Endothelial cell of umbilical vein (primary cell): ENCODE measurements around the gene PRX.

ENCODE experiments used
- CTCF ChIP-seq, 2 donors: IDR thresholded peaks; 1 replicate in 1 of 2; 2 replicates in 1 of 2; pipeline ENCODE4 v1.5.1; 2011; ENCODE audit warnings: low read length in 2 of 2, mild to moderate bottlenecking in 2 of 2, moderate library complexity in 2 of 2, control low read depth in 1 of 2, inconsistent platforms in 1 of 2, low read depth in 1 of 2; ENCODE audit not compliant: insufficient read depth in 1 of 2; ENCODE audit errors: extremely low read depth in 1 of 2
- EZH2 ChIP-seq: IDR thresholded peaks from 2 replicates; pipeline ENCODE4 v1.6.1; 2012; ENCODE audit warnings: borderline replicate concordance, low read depth, mild to moderate bottlenecking, moderate library complexity, low read length, inconsistent platforms; ENCODE audit not compliant: severe bottlenecking
- GATA2 ChIP-seq: IDR thresholded peaks from 2 replicates; pipeline ENCODE4 v1.7.0; 2011; ENCODE audit warnings: low read depth, mild to moderate bottlenecking, moderate library complexity, mixed read lengths, low read length; ENCODE audit not compliant: insufficient read length, insufficient read depth
- JUN ChIP-seq: IDR thresholded peaks from 2 replicates; pipeline ENCODE4 v1.6.1; 2011; ENCODE audit warnings: borderline replicate concordance, low read depth; ENCODE audit not compliant: insufficient read length, insufficient read depth
- MAX ChIP-seq: IDR thresholded peaks from 2 replicates; pipeline ENCODE4 v1.6.1; 2011; ENCODE audit not compliant: insufficient read depth, insufficient read length
- MYC ChIP-seq: IDR thresholded peaks from one replicate; pipeline ENCODE4 v1.6.1; 2011; ENCODE audit warnings: mild to moderate bottlenecking, low read depth, low read length
- POLR2A ChIP-seq: IDR thresholded peaks from 2 replicates; pipeline ENCODE4 v1.6.1; 2012; ENCODE audit warnings: low read depth, mild to moderate bottlenecking, control low read depth, low read length
- POLR2AphosphoS5 ChIP-seq: IDR thresholded peaks from 2 replicates; pipeline ENCODE4 v1.6.1; 2012; ENCODE audit warnings: low read depth, mild to moderate bottlenecking, control low read depth, low read length, moderate library complexity; ENCODE audit not compliant: insufficient read depth

GRCh38 chr19:40422748-40423566, 9.8 kb upstream of the PRX start:
- TF ChIP-seq EZH2 (no peak), MAX (no peak), CTCF (IDR thresholded peaks at IDR 0.05; ENCODE audit: extremely low read depth in 1 of 2, insufficient read depth in 1 of 2, low read depth in 1 of 2, low read length in 2 of 2) (no peak), JUN (no peak), GATA2 (no peak), POLR2A (no peak), MYC (no peak), POLR2AphosphoS5 (no peak)
